HG03460 (cell line): ENCODE measurements around the gene DCBLD1.
"Not testable (repeated sequence)": the region's sequence is repeated elsewhere in the genome, so short reads cannot be mapped to it uniquely, and the experiment has no call there.

Experiments
- ATAC-seq: cut with Tn5 transposase; IDR thresholded peaks from one replicate; pipeline ENCODE4 v1.9.1; 2021; ENCODE audit not compliant: unreplicated experiment

The DCBLD1 gene

GRCh38 chr6:117497237-117497636, 14.8 kb downstream of the DCBLD1 start:
- ATAC-seq = no peak

- peak; percentile 53 for ATAC-seq
Measured at GRCh38 chr6:117498159-117498558, 15.7 kb downstream of the DCBLD1 start.

- ATAC-seq = no peak
Measured at GRCh38 chr6:117501722-117502121, 19.2 kb downstream of the DCBLD1 start.

- no peak for ATAC-seq
Measured at GRCh38 chr6:117502580-117502979, 20.1 kb downstream of the DCBLD1 start.

- ATAC-seq = no peak
Measured at GRCh38 chr6:117503211-117503610, 20.7 kb downstream of the DCBLD1 start.

GRCh38 chr6:117504478-117505144, 22.1 kb downstream of the DCBLD1 start:
- no peak for ATAC-seq

GRCh38 chr6:117505311-117505710, 22.8 kb downstream of the DCBLD1 start:
- no peak for ATAC-seq

- no peak for ATAC-seq
Measured at GRCh38 chr6:117506180-117506835, 23.8 kb downstream of the DCBLD1 start.

- ATAC-seq = no peak
Measured at GRCh38 chr6:117506907-117507306, 24.4 kb downstream of the DCBLD1 start.

GRCh38 chr6:117508450-117508971, 26.0 kb downstream of the DCBLD1 start:
- ATAC-seq = no peak

GRCh38 chr6:117509021-117509420, 26.5 kb downstream of the DCBLD1 start:
- ATAC-seq = no peak

GRCh38 chr6:117512056-117512828, 29.8 kb downstream of the DCBLD1 start:
- ATAC-seq = no peak

- no peak for ATAC-seq
Measured at GRCh38 chr6:117512987-117513573, 30.6 kb downstream of the DCBLD1 start.

GRCh38 chr6:117513778-117514365, 31.4 kb downstream of the DCBLD1 start:
- no peak for ATAC-seq

- ATAC-seq = no peak
Measured at GRCh38 chr6:117514655-117515054, 32.2 kb downstream of the DCBLD1 start.

- no peak for ATAC-seq
Measured at GRCh38 chr6:117515326-117515725, 32.9 kb downstream of the DCBLD1 start.

- ATAC-seq = not testable (repeated sequence)
Measured at GRCh38 chr6:117517995-117518394, 35.5 kb downstream of the DCBLD1 start.

GRCh38 chr6:117518870-117519269, 36.4 kb downstream of the DCBLD1 start:
- no peak for ATAC-seq

GRCh38 chr6:117520603-117521395, 38.3 kb downstream of the DCBLD1 start:
- ATAC-seq = no peak
